DOHH2 (cell line): Measurements from ENCODE around the gene ERVK3-1.

Experiments used
- H3F3A ChIP-seq: fragments of 200-600 bp; sonication (generic), shearing (Covaris generic); 2 replicates; pipeline ENCODE4 v1.6.0; 2016; ENCODE audit warnings: antibody characterized with exemption, mild to moderate bottlenecking; ENCODE audit not compliant: control insufficient read depth, insufficient read depth
- H3K27ac ChIP-seq: fragments of 200-600 bp; sonication (generic); 2 replicates; pipeline ENCODE4 v1.5.1; 2014; ENCODE audit warnings: low read depth, mild to moderate bottlenecking, low read length, moderate library complexity
- H3K27me3 ChIP-seq: fragments of 200-600 bp; sonication (generic); 2 replicates; pipeline ENCODE4 v1.6.1; 2014; ENCODE audit warnings: mild to moderate bottlenecking, low read length, mixed read lengths; ENCODE audit not compliant: control insufficient read depth
- H3K36me3 ChIP-seq: fragments of 200-600 bp; sonication (generic); 2 replicates; pipeline ENCODE4 v1.6.1; 2014; ENCODE audit warnings: mild to moderate bottlenecking, low read length, moderate library complexity, mixed read lengths; ENCODE audit not compliant: control insufficient read depth
- H3K4me1 ChIP-seq: fragments of 200-600 bp; sonication (generic); 2 replicates; pipeline ENCODE4 v1.6.1; 2014; ENCODE audit warnings: mild to moderate bottlenecking, low read length, mixed read lengths; ENCODE audit not compliant: control insufficient read depth
- H3K4me2 ChIP-seq: fragments of 200-600 bp; sonication (generic); 2 replicates; pipeline ENCODE4 v1.6.0; 2014; ENCODE audit warnings: mild to moderate bottlenecking, low read length, moderate library complexity
- H3K4me3 ChIP-seq: fragments of 200-600 bp; sonication (generic); 2 replicates; pipeline ENCODE4 v1.5.1; 2014; ENCODE audit warnings: mild to moderate bottlenecking, low read length, mixed read lengths
- H3K79me2 ChIP-seq: fragments of 200-600 bp; sonication (generic); 2 replicates; pipeline ENCODE4 v1.6.1; 2014; ENCODE audit warnings: mild to moderate bottlenecking, low read length, mixed read lengths; ENCODE audit not compliant: control insufficient read depth
- H3K9me2 ChIP-seq: fragments of 200-600 bp; sonication (generic); replicated peaks from 2 replicates; pipeline ENCODE4 v1.6.1; 2014; ENCODE audit warnings: mild to moderate bottlenecking, low read length, mixed read lengths; ENCODE audit not compliant: control insufficient read depth
- H3K9me3 ChIP-seq: fragments of 200-600 bp; sonication (generic); 2 replicates; pipeline ENCODE4 v1.6.1; 2014; ENCODE audit warnings: antibody characterized with exemption, low read length, mixed read lengths; ENCODE audit not compliant: control insufficient read depth, insufficient read depth
- H4K20me1 ChIP-seq: fragments of 200-600 bp; sonication (generic); 2 replicates; pipeline ENCODE4 v1.6.0; 2014; ENCODE audit warnings: low read depth, mild to moderate bottlenecking, antibody characterized with exemption, low read length, moderate library complexity; ENCODE audit not compliant: control insufficient read depth, insufficient read depth
- CTCF ChIP-seq: fragments of 200-600 bp; sonication (generic); IDR thresholded peaks from one replicate; pipeline ENCODE4 v1.5.1; 2014; ENCODE audit warnings: antibody characterized with exemption, mild to moderate bottlenecking, low read depth, low read length; ENCODE audit not compliant: poor library complexity, severe bottlenecking
- EZH2phosphoT487 ChIP-seq: fragments of 200-600 bp; sonication (generic); IDR thresholded peaks from 2 replicates; pipeline ENCODE4 v1.6.1; 2017; ENCODE audit warnings: borderline replicate concordance, mild to moderate bottlenecking, antibody characterized with exemption, low read length, moderate library complexity, mixed read lengths

ERVK3-1 gene

DNA sequence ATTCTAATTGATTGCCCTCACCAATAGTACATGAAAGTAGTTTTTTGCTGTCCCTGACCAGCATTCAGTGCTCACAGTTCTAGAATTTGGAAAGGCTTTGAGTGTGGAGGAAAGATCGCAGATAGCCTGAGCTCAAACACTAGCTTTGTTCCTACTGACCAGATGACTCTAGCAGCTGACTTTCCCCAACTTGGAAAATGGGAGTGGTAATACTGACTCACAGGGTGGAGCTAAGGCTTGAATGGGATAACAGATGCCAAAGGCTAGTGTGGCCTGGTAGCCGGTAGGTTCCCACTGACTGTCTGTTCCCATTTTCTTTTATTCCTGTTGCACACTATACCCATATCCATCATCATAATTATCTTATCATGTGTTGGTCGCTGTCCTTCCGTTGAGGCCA, 25.3 kb downstream of the ERVK3-1 start:
- no peak overlapping the region for H3K4me2 ChIP-seq

GRCh38 chr19:58332697-58333096, 27.5 kb downstream of the ERVK3-1 start:
- no peaks in the 10 kb centered on the region for H3K27me3 ChIP-seq
- H3K27ac ChIP-seq = no peak overlapping the region
- H3K4me1 ChIP-seq = peaks cover 8% of the 10 kb centered on the region
- no peak overlapping the region for H3K4me3 ChIP-seq
- no peaks in the 10 kb centered on the region for H3K9me3 ChIP-seq
- H3K4me2 ChIP-seq = no peak overlapping the region
- H3K9me2 ChIP-seq = no peaks in the 10 kb centered on the region
- H3K36me3 ChIP-seq = peaks cover 4% of the 10 kb centered on the region; the same call in 1 of the 2 replicates
- TF ChIP-seq EZH2phosphoT487 (no peak), CTCF (no peak)
- H3K79me2 ChIP-seq = peaks cover 7% of the 10 kb centered on the region
- no peaks in the 10 kb centered on the region for H4K20me1 ChIP-seq
- H3F3A ChIP-seq = no peaks in the 10 kb centered on the region

More for the DNA sequence above, 25.3 kb downstream of the ERVK3-1 start:
- H3K79me2 ChIP-seq = peaks cover 13% of the 10 kb centered on the region
- H3K9me2 ChIP-seq = no peaks in the 10 kb centered on the region
- peaks cover 9% of the 10 kb centered on the region; the same call in 1 of the 2 replicates for H3K36me3 ChIP-seq
- H3K4me1 ChIP-seq = peaks cover 17% of the 10 kb centered on the region
- H3K27me3 ChIP-seq = no peaks in the 10 kb centered on the region
- TF ChIP-seq CTCF (no peak), EZH2phosphoT487 (no peak)
- H3K27ac ChIP-seq = no peak overlapping the region
- H3F3A ChIP-seq = no peaks in the 10 kb centered on the region
- no peaks in the 10 kb centered on the region for H4K20me1 ChIP-seq
- no peaks in the 10 kb centered on the region for H3K9me3 ChIP-seq
- H3K4me3 ChIP-seq = no peak overlapping the region

GRCh38 chr19:58334691-58335249, 29.6 kb downstream of the ERVK3-1 start:
- H3K4me3 ChIP-seq = no peak overlapping the region
- H3K79me2 ChIP-seq = no peaks in the 10 kb centered on the region
- H3K27ac ChIP-seq = no peak overlapping the region
- TF ChIP-seq CTCF = no peak
- no peak for TF ChIP-seq EZH2phosphoT487
- no peaks in the 10 kb centered on the region for H3K9me3 ChIP-seq
- no peaks in the 10 kb centered on the region for H3K4me1 ChIP-seq
- no peaks in the 10 kb centered on the region for H3K9me2 ChIP-seq
- no peak overlapping the region for H3K4me2 ChIP-seq
- peaks cover 20% of the 10 kb centered on the region for H3K36me3 ChIP-seq
- no peaks in the 10 kb centered on the region for H4K20me1 ChIP-seq
- no peaks in the 10 kb centered on the region for H3K27me3 ChIP-seq
- no peaks in the 10 kb centered on the region for H3F3A ChIP-seq
